Endodermal cell (in vitro differentiated cells): Measurements from ENCODE around the gene SNRPA1. TPM values are rescaled to one million over a fixed set of nuclear protein-coding genes. Genes with fewer than 3 reads are reported as not detected.

Experiments used
- DNase-seq: peaks from one replicate; pipeline ENCODE4 v3.0.0-alpha.2; 2017
- H3K27ac ChIP-seq: 2 replicates; pipeline ENCODE4 v1.5.1; 2013; ENCODE audit warnings: mild to moderate bottlenecking, low read depth, low read length, moderate library complexity
- H3K27me3 ChIP-seq: 2 replicates; pipeline ENCODE4 v1.6.1; 2013; ENCODE audit warnings: mild to moderate bottlenecking, low read length, moderate library complexity; ENCODE audit not compliant: insufficient read depth, control insufficient read depth, poor library complexity, severe bottlenecking
- H3K36me3 ChIP-seq: 2 replicates; pipeline ENCODE4 v1.7.0; 2013; ENCODE audit warnings: mild to moderate bottlenecking, low read length, moderate library complexity; ENCODE audit not compliant: control insufficient read depth, insufficient read depth
- H3K4me1 ChIP-seq: one replicate; pipeline ENCODE4 v1.7.0; 2013; ENCODE audit warnings: low read length; ENCODE audit not compliant: control insufficient read depth, insufficient read depth
- H3K4me3 ChIP-seq: 2 replicates; pipeline ENCODE4 v1.5.1; 2013; ENCODE audit warnings: mild to moderate bottlenecking, low read length, moderate library complexity
- H3K9ac ChIP-seq: 2 replicates; pipeline ENCODE4 v1.6.1; 2013; ENCODE audit warnings: mild to moderate bottlenecking, low read length, moderate library complexity; ENCODE audit not compliant: poor library complexity, severe bottlenecking; ENCODE audit errors: extremely low read depth
- H3K9me3 ChIP-seq: 2 replicates; pipeline ENCODE4 v1.6.1; 2013; ENCODE audit warnings: mild to moderate bottlenecking, low read length, moderate library complexity; ENCODE audit not compliant: control insufficient read depth
- H3K27ac Mint-ChIP-seq: 2 replicates; pipeline ENCODE4 v1.8.0; 2020; ENCODE audit warnings: mixed read lengths
- H3K27me3 Mint-ChIP-seq: 2 replicates; pipeline ENCODE4 v1.8.0; 2021; ENCODE audit warnings: mild to moderate bottlenecking, mixed read lengths; ENCODE audit not compliant: insufficient read depth
- H3K36me3 Mint-ChIP-seq: 2 replicates; pipeline ENCODE4 v1.8.0; 2020; ENCODE audit warnings: low read depth, mixed read lengths
- H3K4me1 Mint-ChIP-seq: 2 replicates; pipeline ENCODE4 v1.8.0; 2020; ENCODE audit warnings: mixed read lengths
- H3K4me3 Mint-ChIP-seq: 2 replicates; pipeline ENCODE4 v1.8.0; 2020; ENCODE audit warnings: mild to moderate bottlenecking, moderate library complexity, mixed read lengths
- H3K9me3 Mint-ChIP-seq: 2 replicates; pipeline ENCODE4 v1.8.0; 2020; ENCODE audit warnings: mild to moderate bottlenecking, mixed read lengths
- CTCF ChIP-seq: fragments of 200-600 bp; sonication (generic); conservative IDR thresholded peaks from 2 replicates; pipeline ENCODE4 v1.5.0; 2021; ENCODE audit warnings: antibody characterized with exemption, mild to moderate bottlenecking
- WGBS, 2 experiments: methylation state at CpG; one replicate each; pipeline versions ENCODE4 v1.1.5 to v1.1.7; 2013; ENCODE audit warnings: missing lambda C conversion rate in 2 of 2, mixed read lengths in 1 of 2; ENCODE audit not compliant: insufficient coverage in 1 of 2, insufficient read length in 1 of 2; 5-methylcytosine and 5-hydroxymethylcytosine counted together
- total RNA-seq, 2 donors: library from RNA; stranded (reverse); fragmentation: NEBNext Ultra II Directional in 1 of 2; extraction: Animal tissue kit (Norgen Biotek cat#: 25700) in 1 of 2; gene quantifications; 2 replicates in 1 of 2; 3 replicates in 1 of 2; pipeline ENCODE4 v1.2.1, GENCODE V29; 2021

Gene SNRPA1
- total RNA-seq, 2 donors from 2014 or later, result 111 to 140 TPM

DNA sequence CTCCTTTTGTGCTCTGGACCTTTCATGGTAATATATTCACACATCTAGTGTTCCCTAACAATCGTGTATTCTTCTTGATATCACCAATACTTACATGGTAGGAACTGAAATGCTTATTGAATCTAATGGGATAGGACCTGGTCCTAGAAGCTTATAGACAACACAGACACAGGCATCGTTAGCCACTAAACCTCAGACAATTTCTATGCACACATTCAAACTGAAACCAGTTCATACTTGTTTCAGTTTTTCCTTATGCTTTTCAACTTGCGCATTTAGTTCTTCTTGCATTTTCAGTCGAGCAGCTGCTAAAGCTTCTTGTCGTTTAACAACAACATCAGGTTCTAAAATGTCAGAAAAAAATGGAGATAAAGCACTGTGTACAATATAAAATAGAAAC lies 20.0 kb downstream of the SNRPA1 start:
- H3K27ac ChIP-seq, result no peak overlapping the region
- DNase-seq, result no peak
- Mint-ChIP-seq H3K9me3 (no peaks in the 10 kb centered on the region), H3K27me3 (no peaks in the 10 kb centered on the region), H3K27ac (no peak overlapping the region), H3K4me1 (peaks cover 17% of the 10 kb centered on the region), H3K36me3 (peaks cover 55% of the 10 kb centered on the region), H3K4me3 (no peak overlapping the region)
- peaks cover 57% of the 10 kb centered on the region for H3K36me3 ChIP-seq
- no peak for TF ChIP-seq CTCF
- peaks cover 3% of the 10 kb centered on the region for H3K4me1 ChIP-seq
- H3K4me3 ChIP-seq, result no peak overlapping the region
- H3K27me3 ChIP-seq, result no peaks in the 10 kb centered on the region
- WGBS, 2 experiments, result 67 to 98% methylated on average over 1 to 5 of the region's 5 CpGs
- no peak overlapping the region for H3K9ac ChIP-seq
- no peaks in the 10 kb centered on the region for H3K9me3 ChIP-seq

DNA sequence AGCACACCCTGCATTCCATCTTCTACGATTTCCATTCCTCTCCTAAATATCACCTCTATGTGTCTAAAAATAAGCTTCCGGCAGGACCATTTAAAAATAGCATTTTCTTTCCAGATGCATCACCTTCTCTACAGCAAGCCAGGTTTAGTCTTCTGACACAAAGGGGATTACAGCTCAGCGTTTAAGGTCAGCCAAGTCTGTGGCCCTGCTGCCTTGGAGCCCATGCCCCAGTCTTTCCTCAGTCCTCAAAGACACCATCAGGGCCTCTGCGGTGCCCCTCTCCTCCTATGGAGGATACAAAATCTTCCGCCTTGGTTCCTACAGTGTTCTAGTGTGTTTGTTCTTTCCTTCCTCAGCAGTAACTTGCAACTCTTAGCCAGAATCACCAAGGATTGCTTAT lies 21.5 kb downstream of the SNRPA1 start:
- Histone ChIP-seq H3K9me3 (no peaks in the 10 kb centered on the region), H3K4me3 (no peak overlapping the region), H3K27me3 (no peaks in the 10 kb centered on the region), H3K4me1 (peaks cover 3% of the 10 kb centered on the region), H3K9ac (no peak overlapping the region), H3K27ac (no peak overlapping the region), H3K36me3 (peaks cover 69% of the 10 kb centered on the region)
- WGBS, 2 experiments, result 82 to 86% methylated on average over 5 of the region's 5 CpGs
- H3K36me3 Mint-ChIP-seq, result peaks cover 68% of the 10 kb centered on the region
- H3K9me3 Mint-ChIP-seq, result no peaks in the 10 kb centered on the region
- peak; percentile 20 for DNase-seq
- H3K4me3 Mint-ChIP-seq, result no peak overlapping the region
- no peak for TF ChIP-seq CTCF
- no peaks in the 10 kb centered on the region for H3K27me3 Mint-ChIP-seq
- H3K4me1 Mint-ChIP-seq, result peaks cover 13% of the 10 kb centered on the region
- no peak overlapping the region for H3K27ac Mint-ChIP-seq

GRCh38 chr15:101272584-101272983 lies 22.5 kb downstream of the SNRPA1 start:
- no peak for TF ChIP-seq CTCF
- Mint-ChIP-seq H3K27ac (no peak overlapping the region), H3K9me3 (no peaks in the 10 kb centered on the region), H3K27me3 (no peaks in the 10 kb centered on the region), H3K4me3 (no peak overlapping the region), H3K36me3 (peaks cover 69% of the 10 kb centered on the region), H3K4me1 (peaks cover 5% of the 10 kb centered on the region)
- H3K27me3 ChIP-seq, result no peaks in the 10 kb centered on the region
- peaks cover 69% of the 10 kb centered on the region for H3K36me3 ChIP-seq
- DNase-seq, result peak; percentile 22
- 98 to 99% methylated on average over 8 to 9 of the region's 9 CpGs for WGBS, 2 experiments
- H3K27ac ChIP-seq, result no peak overlapping the region
- no peaks in the 10 kb centered on the region for H3K9me3 ChIP-seq
- no peak overlapping the region for H3K4me3 ChIP-seq
- no peak overlapping the region for H3K9ac ChIP-seq
- H3K4me1 ChIP-seq, result no peaks in the 10 kb centered on the region
